ENCODE data around the gene MPZL1.

DNA sequence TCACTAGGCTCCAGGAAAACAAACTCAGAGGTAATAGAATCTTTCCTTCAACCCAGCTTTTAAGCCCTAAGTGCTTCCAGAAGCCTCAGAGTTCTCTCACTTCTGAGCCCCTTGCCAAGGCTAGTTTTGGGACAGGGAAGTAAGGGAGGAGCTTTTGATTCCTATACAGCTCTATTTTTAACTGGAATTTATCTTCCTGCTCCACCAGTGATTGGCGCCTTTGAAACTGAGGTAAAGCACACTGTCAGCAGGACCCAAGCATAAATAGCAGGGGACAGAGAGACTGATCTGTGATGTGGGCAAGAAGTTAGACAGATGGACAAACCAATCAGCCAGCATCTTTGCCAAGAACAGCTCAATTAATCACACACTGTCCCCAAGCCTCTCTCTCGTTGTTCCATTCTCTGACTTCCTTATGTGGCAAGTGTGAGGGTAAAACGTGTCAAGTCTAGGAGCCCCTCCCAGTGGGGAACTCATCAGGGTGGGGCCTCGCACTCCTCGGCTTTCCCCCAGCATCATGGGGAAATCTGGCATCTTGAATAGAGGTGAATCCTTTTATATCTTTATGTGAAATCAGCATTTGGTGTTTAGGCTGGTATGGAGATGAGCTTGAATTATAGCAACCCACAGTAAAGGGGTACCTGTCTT lies 40.2 kb upstream of the MPZL1 start:
- TF ChIP-seq, protein P1, sequence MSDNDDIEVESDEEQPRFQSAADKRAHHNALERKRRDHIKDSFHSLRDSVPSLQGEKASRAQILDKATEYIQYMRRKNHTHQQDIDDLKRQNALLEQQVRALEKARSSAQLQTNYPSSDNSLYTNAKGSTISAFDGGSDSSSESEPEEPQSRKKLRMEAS (IDR thresholded peaks at IDR 0.05) = no peak
- TF ChIP-seq EGR1 (IDR thresholded peaks at IDR 0.05; ENCODE audit: low read depth) = no peak
- no peak for TF ChIP-seq CEBPB (IDR thresholded peaks at IDR 0.05; ENCODE audit: low read depth)
- TF ChIP-seq EZH2phosphoT487 (IDR thresholded peaks at IDR 0.05; ENCODE audit: borderline replicate concordance) = no peak
